ENCODE results near the gene GSTM1.

DNA sequence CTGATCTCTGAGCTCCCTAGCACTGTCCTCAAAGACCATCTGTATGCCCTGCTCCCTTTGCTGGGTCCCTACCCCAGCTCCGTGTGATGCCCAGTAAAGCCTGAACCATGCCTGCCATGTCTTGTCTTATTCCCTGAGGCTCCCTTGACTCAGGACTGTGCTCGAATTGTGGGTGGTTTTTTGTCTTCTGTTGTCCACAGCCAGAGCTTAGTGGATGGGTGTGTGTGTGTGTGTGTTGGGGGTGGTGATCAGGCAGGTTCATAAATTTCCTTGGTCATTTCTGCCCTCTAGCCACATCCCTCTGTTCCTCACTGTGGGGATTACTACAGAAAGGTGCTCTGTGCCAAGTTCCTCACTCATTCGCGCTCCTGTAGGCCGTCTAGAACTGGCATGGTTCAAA lies 30.1 kb downstream of the GSTM1 start:
- TF ChIP-seq, protein P1, sequence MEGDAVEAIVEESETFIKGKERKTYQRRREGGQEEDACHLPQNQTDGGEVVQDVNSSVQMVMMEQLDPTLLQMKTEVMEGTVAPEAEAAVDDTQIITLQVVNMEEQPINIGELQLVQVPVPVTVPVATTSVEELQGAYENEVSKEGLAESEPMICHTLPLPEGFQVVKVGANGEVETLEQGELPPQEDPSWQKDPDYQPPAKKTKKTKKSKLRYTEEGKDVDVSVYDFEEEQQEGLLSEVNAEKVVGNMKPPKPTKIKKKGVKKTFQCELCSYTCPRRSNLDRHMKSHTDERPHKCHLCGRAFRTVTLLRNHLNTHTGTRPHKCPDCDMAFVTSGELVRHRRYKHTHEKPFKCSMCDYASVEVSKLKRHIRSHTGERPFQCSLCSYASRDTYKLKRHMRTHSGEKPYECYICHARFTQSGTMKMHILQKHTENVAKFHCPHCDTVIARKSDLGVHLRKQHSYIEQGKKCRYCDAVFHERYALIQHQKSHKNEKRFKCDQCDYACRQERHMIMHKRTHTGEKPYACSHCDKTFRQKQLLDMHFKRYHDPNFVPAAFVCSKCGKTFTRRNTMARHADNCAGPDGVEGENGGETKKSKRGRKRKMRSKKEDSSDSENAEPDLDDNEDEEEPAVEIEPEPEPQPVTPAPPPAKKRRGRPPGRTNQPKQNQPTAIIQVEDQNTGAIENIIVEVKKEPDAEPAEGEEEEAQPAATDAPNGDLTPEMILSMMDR (conservative IDR thresholded peaks at IDR 0.05 in 1 of 2, IDR thresholded peaks at IDR 0.05 in 1 of 2; ENCODE audit: low read depth in 1 of 2, low read length in 2 of 2) = no peak
- TF ChIP-seq EZH2 (IDR thresholded peaks at IDR 0.05; ENCODE audit: low read length, missing control alignments) = no peak

Measured in fibroblast of lung (primary cell).